Kidney (tissue), 14 donors: Measurements from ENCODE around the gene PBX3. TPM values are rescaled to one million over a fixed set of nuclear protein-coding genes. Genes with fewer than 3 reads are reported as not detected.

Experiments used
- DNase-seq, 5 donors: peaks; one replicate each; pipeline ENCODE4 v3.0.0-alpha.2; 2013 to 2020
- FAIRE-seq: peaks from 2 replicates; lab custom pipeline; 2012; peaks lifted over from hg19 to GRCh38; lab: Jason Lieb, UNC
- H3K27ac ChIP-seq, 2 donors: one replicate each; pipeline ENCODE4 v1.7.0; 2013; ENCODE audit warnings: low read depth in 2 of 2, low read length in 2 of 2, inconsistent platforms in 1 of 2
- H3K27me3 ChIP-seq: one replicate; pipeline ENCODE4 v1.7.1; 2013; ENCODE audit warnings: low read length, inconsistent platforms; ENCODE audit not compliant: control insufficient read depth, insufficient read depth
- H3K36me3 ChIP-seq, 3 donors: one replicate each; pipeline versions ENCODE4 v1.7.0 to v1.7.1; 2013; ENCODE audit warnings: low read length in 3 of 3, control low read depth in 1 of 3, inconsistent platforms in 1 of 3; ENCODE audit not compliant: insufficient read depth in 3 of 3, control insufficient read depth in 2 of 3
- H3K4me1 ChIP-seq, 3 donors: one replicate each; pipeline versions ENCODE4 v1.7.0 to v1.7.1; 2013; ENCODE audit warnings: low read length in 3 of 3, inconsistent platforms in 1 of 3, low read depth in 1 of 3; ENCODE audit not compliant: control insufficient read depth in 2 of 3, insufficient read depth in 2 of 3
- H3K4me3 ChIP-seq, 3 donors: one replicate each; pipeline versions ENCODE4 v1.7.0 to v1.8.1; 2013; ENCODE audit warnings: low read length in 3 of 3, control low read depth in 1 of 3, inconsistent platforms in 1 of 3
- H3K9ac ChIP-seq, 3 donors: one replicate each; pipeline versions ENCODE4 v1.7.0 to v1.7.1; 2013; ENCODE audit warnings: low read length in 3 of 3, control low read depth in 1 of 3, inconsistent platforms in 1 of 3
- H3K9me3 ChIP-seq, 3 donors: one replicate each; pipeline versions ENCODE4 v1.7.0 to v1.7.1; 2013; ENCODE audit warnings: low read length in 3 of 3, control low read depth in 1 of 3, inconsistent platforms in 1 of 3; ENCODE audit not compliant: control insufficient read depth in 2 of 3, insufficient read depth in 1 of 3
- intact Hi-C: fragments of 100-400 bp; cut with DNase I; formaldehyde crosslinking; loops from one replicate; pipeline ENCODE4 v1.11.1; 2022
- polyA plus RNA-seq: library from polyadenylated mRNA; stranded (reverse); fragments of 350-450 nt; fragmentation: Illumina TruSeq; extraction: RNeasy Lipid Tissue Mini Kit (QIAGEN cat#74804); gene quantifications from one replicate; pipeline ENCODE4 v1.2.3, GENCODE V29; 2014; ENCODE audit warnings: low read depth, low replicate concordance; ENCODE audit not compliant: insufficient read depth
- total RNA-seq: library from RNA; stranded (reverse); fragmentation: NEBNext Ultra II Directional; extraction: Animal tissue kit (Norgen Biotek cat#: 25700); gene quantifications from one replicate; pipeline ENCODE4 v1.2.1, GENCODE V29; 2021
- TF ChIP-seq, protein P1 (sequence below): IDR thresholded peaks from 3 replicates; pipeline ENCODE4 v1.5.1; 2012; ENCODE audit warnings: mild to moderate bottlenecking, moderate library complexity, borderline replicate concordance; ENCODE audit not compliant: insufficient read depth; ENCODE audit errors: extremely low read depth
- donor health status: control.
- donor health status: control.
- donor health status: control.
- donor health status: control.
- donor health status: control.
- donor health status: DM: yes; HTN: yes; CAD: no.
- donor health status: Normal renal cell carcinoma (clear cell type).

PBX3 gene
- total and polyA plus RNA-seq, 2 donors from 2014 or later = 10.2 to 23.6 TPM

DNA sequence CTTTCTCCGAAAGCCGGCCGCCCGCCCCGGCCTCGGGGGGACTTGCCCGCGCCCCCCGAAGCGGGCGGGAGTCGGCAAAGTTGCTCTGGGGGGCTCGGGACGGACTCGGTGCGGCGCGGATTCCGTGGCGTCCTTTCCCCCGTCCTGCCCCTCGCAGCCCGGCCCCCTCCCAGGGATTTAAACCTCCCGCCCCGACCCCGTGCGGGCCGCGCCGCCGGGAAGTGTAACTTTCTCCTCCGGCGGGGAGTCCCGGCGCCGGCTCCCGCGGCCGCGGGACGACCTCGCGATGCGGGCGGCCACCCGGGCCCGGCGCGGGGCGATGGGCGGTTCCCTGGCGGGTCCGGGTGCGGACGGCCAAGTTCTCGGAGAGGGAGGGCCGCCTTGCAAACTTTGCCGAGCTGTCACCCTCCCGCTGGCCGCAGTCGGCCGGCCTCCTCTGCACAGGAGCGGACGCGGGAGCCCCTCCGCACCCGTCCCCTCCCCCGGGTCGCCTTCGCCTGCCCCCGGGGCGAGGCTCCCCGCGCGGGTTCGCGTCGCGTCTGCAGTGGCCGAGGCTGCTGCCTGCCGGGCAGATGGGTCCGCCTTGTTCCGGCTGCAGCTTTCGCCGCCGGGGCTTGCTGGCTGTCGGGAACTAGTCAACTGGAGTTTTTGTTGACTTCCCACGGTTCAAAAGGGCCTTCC is 732 bp downstream of the PBX3 start:
- Histone ChIP-seq H3K9me3 (no peaks in the 10 kb centered on the region), H3K9ac (peak overlapping the region; percentile 55 to 77 (median 65)), H3K4me1 (peaks cover 0 to 10% (median 0%) of the 10 kb centered on the region in 3 donors), H3K36me3 (no peaks in the 10 kb centered on the region), H3K27me3 (no peaks in the 10 kb centered on the region), H3K27ac (peak overlapping the region; percentile 74 to 89), H3K4me3 (peak overlapping the region; percentile 78 to 81 (median 79))
- TF ChIP-seq, protein P1, sequence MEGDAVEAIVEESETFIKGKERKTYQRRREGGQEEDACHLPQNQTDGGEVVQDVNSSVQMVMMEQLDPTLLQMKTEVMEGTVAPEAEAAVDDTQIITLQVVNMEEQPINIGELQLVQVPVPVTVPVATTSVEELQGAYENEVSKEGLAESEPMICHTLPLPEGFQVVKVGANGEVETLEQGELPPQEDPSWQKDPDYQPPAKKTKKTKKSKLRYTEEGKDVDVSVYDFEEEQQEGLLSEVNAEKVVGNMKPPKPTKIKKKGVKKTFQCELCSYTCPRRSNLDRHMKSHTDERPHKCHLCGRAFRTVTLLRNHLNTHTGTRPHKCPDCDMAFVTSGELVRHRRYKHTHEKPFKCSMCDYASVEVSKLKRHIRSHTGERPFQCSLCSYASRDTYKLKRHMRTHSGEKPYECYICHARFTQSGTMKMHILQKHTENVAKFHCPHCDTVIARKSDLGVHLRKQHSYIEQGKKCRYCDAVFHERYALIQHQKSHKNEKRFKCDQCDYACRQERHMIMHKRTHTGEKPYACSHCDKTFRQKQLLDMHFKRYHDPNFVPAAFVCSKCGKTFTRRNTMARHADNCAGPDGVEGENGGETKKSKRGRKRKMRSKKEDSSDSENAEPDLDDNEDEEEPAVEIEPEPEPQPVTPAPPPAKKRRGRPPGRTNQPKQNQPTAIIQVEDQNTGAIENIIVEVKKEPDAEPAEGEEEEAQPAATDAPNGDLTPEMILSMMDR = no peak
- FAIRE-seq (no peak), DNase-seq (peak in 4 of 5 donors; percentile 38 to 85 (median 62))
- intact Hi-C loops = no loop called here

DNA sequence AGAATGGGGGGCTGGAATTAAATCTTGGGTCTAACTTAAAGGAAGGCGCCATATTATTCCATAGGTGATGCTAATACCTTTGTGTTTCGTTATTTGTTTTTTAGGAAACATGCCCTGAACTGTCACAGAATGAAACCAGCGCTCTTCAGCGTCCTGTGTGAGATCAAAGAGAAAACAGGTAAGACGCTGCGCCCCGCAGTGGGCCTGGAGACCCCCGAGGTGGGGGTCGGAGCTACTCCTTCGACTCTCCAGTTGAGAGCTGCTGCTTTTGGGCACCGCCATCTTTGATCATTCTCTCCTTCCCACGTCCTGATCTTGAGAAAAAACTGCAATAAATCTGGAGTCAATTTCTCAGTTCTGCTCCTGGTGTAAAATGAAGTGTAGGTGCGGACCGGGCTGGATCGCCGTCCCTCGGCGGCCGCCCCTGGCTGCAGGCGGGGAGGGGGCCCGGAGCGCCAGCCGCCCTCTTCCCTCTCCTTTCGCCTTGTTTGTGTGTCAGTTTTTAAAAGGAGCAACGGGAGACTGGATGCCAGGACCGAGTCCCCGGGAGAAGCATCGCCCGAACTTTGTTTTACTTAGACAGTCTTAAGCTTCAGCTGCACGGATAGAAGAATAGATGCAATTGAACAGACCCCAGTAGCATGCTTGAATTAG is 1.4 kb downstream of the PBX3 start:
- Histone ChIP-seq H3K4me3 (peak overlapping the region; percentile 78 to 81 (median 79)), H3K9me3 (no peaks in the 10 kb centered on the region), H3K4me1 (peaks cover 0 to 10% (median 0%) of the 10 kb centered on the region in 3 donors), H3K9ac (peak overlapping the region; percentile 55 to 77 (median 56)), H3K27ac (no peak overlapping the region), H3K27me3 (no peaks in the 10 kb centered on the region), H3K36me3 (no peaks in the 10 kb centered on the region)
- intact Hi-C loops = no loop called here
- TF ChIP-seq, protein P1 = no peak
- FAIRE-seq = no peak
- DNase-seq = peak in 3 of 5 donors; percentile 18 to 59 (median 46)

DNA sequence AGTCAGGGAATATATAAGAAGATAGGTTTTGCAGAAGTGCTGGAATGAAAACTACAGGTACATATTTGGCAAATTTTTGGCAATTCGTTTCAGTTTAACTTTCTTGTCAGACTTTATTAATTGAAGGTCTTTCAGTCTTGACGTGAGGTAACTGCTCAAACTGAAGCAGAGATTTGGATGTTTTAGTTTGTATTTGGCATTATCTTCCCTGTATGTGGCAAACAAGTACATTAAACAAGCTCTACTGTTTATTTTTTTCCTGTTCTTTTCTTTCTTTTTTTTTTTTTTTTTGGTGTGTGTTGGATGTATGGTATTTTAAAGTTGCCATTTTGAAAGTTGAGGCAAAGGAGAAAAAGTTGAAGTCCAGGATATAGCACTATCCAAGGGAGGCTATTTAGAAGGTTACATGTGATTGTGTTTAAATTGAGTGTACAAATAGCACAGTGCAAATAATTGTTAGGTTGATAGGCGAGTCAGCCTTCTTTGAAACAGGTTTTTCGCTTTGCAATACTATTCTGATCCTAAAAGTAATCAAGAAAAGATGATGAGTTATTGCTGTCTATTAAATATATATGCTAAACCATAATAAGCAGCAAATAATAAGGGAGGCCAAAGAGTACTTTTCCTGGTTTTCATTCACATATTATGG is 2.2 kb downstream of the PBX3 start:
- H3K9ac ChIP-seq = no peak overlapping the region
- FAIRE-seq (no peak), DNase-seq (no peak)
- H3K27ac ChIP-seq = no peak overlapping the region
- intact Hi-C loops = no loop called here
- H3K9me3 ChIP-seq = no peaks in the 10 kb centered on the region
- no peaks in the 10 kb centered on the region for H3K27me3 ChIP-seq
- TF ChIP-seq, protein P1 = no peak
- H3K4me1 ChIP-seq = peaks cover 0 to 10% (median 0%) of the 10 kb centered on the region in 3 donors
- no peaks in the 10 kb centered on the region for H3K36me3 ChIP-seq
- H3K4me3 ChIP-seq = peak overlapping the region in 2 of 3 donors; percentile 79 to 81
